GM18502 (cell line): ENCODE results near the gene CXCR5.

ENCODE experiments used
- ATAC-seq: cut with Tn5 transposase; IDR thresholded peaks from one replicate; pipeline ENCODE4 v1.9.1; 2021; ENCODE audit warnings: mild to moderate bottlenecking; ENCODE audit not compliant: unreplicated experiment, poor library complexity

CXCR5 gene

GRCh38 chr11:118922745-118923627, 39.3 kb downstream of the CXCR5 start:
- ATAC-seq = no peak

DNA sequence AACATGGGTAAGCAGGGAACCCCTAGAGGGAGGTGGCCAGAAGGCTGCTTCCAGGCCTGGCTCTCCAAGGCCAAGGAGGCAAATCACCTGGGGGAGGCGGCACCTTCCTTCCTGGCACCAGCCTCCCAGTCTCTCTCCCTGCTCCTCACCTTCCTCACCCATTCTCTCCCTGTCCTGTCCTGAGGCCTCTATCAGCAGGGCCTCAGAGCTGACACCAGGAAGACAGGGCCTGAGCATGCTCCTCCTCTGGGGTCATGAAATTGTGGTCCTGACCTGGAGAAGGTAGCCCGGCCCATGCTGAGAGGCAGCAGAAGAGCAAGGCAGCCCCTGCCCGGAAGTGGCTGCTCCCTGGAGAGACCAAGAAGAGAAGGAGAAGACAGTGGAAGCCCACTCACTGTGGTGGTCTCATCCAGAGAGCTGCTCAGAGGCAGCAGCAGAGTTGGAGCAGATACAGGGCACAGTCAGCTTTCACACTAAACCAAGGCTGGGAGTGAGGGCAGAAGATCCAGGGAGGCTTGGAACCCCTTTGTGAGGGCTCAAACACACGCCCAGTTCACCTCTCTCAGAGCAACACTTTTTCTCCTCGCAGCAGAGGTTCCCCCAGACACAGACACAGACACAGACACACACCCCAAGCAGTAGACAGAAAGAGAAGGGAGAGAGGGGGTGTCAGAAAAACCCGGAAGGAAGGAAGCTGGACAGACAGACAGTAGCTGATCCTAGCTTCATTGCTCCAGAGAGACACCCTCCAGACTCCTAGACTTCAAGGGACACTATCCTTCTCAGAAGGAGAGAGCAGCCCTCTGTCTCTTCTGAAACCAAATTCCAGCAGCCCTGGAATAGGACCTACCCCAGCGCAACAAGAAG, 40.3 kb downstream of the CXCR5 start:
- ATAC-seq = no peak

DNA sequence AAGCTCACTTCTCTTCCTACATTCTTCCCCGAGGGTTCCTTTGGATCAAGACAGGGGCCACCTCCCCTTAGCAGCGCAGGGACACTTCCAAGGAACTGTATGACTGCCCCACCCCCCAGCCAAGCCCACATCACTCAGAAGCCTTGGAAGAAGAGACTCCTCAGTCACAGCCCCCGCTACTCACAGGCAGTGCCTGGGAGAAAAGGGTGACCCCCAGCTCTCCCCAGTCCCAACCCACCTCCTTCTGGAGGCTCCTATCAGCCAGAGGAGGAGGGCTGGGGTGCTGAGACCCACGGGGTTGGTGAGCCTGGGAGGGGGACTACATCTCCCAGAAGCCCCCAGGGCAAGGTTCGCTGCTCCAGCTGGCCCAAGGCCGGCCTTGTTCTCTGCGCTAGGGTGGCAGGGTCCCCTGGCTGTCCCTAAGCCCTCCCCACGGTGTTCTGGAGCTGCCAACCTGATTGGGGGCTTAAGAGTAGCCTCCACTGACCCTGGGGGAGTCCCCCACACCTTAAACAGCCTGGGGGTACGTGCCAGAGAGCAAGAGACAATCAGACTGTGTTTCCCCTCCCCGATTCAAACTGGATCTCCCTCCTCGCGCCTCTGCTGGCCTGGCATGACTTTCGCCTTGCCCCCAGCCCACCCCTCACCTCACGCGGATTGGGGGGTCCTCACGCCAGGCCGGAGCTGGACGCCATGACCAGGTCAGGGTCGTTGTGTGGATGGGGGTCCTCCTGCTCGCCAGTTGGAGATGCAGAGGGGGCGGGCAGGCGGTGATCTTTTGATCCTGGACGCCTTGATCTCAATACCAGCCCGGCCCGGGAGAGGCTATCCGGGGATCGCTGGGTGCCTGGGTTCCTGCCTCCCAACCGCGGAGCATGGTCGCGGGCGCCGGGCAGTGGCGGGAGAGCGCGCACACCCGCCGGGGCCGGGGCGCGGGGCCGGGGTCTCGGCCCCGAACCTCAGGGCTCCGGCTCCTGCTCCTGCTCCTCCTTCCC, 41.2 kb downstream of the CXCR5 start:
- ATAC-seq = no peak

GRCh38 chr11:118927554-118928100, 43.9 kb downstream of the CXCR5 start:
- ATAC-seq = no peak

- ATAC-seq = peak; percentile 38
These were observed 44.6 kb downstream of the CXCR5 start for GRCh38 chr11:118928101-118928869.

- no peak for ATAC-seq
These were observed 45.3 kb downstream of the CXCR5 start for GRCh38 chr11:118928870-118929500.

GRCh38 chr11:118929501-118930093, 45.9 kb downstream of the CXCR5 start:
- ATAC-seq = no peak

- no peak for ATAC-seq
These were observed 46.5 kb downstream of the CXCR5 start for GRCh38 chr11:118930094-118930712.

- no peak for ATAC-seq
These were observed 47.9 kb downstream of the CXCR5 start for GRCh38 chr11:118931571-118931970.

- no peak for ATAC-seq
These were observed 49.8 kb downstream of the CXCR5 start for GRCh38 chr11:118933486-118933885.

- ATAC-seq = no peak
These were observed 51.7 kb downstream of the CXCR5 start for GRCh38 chr11:118935376-118935775.

DNA sequence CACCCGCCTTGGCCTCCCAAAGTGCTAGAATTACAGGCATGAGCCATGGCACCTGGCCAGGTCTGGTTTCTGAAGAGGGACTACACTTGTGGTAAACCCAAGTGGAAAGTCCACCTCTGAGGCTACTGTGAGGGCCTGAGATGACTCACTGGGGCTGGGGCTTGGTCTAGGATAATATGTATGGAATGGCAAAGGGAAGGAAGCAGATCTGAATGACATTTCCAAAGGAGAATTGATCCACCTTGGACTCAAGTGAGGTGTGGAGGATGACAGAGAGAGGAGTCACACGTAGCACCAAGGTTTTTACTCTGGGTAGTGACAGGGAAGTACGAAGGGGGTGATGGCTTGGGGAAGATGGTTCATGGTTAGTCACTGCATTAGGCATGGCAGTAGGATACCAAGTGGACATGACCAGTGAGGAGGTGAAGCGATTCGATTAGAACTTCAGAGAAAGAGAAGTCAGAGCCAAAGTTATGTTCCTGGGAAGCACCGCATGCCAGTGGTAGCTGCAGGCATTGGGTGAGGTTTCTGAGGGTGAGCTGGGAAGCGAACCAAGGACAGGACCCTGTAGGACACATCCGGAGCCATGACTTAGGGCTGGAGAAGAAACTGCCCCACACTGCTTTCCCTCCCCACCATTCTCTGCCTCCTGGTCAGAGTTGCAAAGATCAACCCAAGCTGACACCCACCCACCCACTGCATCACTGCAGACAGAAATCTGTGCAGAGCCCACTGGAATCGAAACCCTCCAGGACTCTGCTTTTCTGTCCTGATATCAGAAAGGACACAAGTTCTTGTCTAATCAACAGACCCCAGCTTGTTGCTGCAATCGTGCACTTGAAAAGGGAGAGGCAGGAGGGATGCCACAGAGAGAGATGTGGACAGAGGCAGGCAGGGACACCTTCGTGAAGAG, 55.1 kb downstream of the CXCR5 start:
- no peak for ATAC-seq

DNA sequence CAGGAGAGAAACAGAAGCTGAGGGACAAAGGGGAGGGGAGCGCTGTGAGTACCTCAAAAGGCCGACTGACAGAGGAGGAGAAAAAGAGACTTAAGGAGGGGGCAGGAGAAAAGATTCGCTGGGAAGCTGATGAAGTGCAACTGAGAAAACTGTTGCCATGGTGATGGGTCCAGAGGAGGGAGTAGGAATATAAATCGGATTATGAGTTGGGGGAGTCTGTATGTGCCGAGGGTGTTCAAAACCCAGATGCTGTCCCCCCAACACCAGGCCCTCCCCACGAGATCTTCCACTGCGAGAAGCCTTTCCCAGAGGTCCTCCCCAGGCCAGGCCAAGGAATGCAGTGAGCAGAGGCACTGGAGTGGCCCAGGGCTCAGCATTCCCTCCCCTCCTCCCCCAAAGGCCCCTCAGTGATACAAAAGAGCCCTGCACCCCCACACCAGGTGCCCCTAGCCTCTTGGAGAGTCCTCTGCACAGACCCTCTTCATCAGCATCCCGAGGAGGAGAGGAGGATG, 55.8 kb downstream of the CXCR5 start:
- no peak for ATAC-seq

GRCh38 chr11:118939953-118940598, 56.4 kb downstream of the CXCR5 start:
- ATAC-seq = no peak

- ATAC-seq = no peak
These were observed 63.4 kb downstream of the CXCR5 start for GRCh38 chr11:118947091-118947490.
